GM23338 (cell line): ENCODE results near the gene CPLX1. TPM values are rescaled to one million over a fixed set of nuclear protein-coding genes. Genes with fewer than 3 reads are reported as not detected.

Experiments
- ATAC-seq: fragments of 200-7000 bp; cut with Tn5 transposase; 3 replicates; pipeline ENCODE4 v1.9.1; 2020
- DNase-seq: peaks from one replicate; pipeline ENCODE4 v3.0.0-alpha.2; 2015; ENCODE audit warnings: low spot score
- H2AFZ ChIP-seq: fragments of 200-600 bp; sonication (generic); 2 replicates; pipeline ENCODE4 v1.8.0; 2016; ENCODE audit warnings: antibody characterized with exemption, mild to moderate bottlenecking, moderate library complexity
- H3F3A ChIP-seq: fragments of 200-600 bp; sonication (generic); replicated peaks from 2 replicates; pipeline ENCODE4 v1.8.0; 2017; ENCODE audit warnings: antibody characterized with exemption, mixed run types, low read depth
- H3K27ac ChIP-seq: fragments of 200-600 bp; sonication (generic); 2 replicates; pipeline ENCODE4 v1.6.1; 2016; ENCODE audit warnings: low read depth
- H3K27me3 ChIP-seq: fragments of 200-600 bp; sonication (generic); 2 replicates; pipeline ENCODE4 v1.8.0; 2016; ENCODE audit warnings: mild to moderate bottlenecking, mixed run types, moderate library complexity; ENCODE audit not compliant: insufficient read depth
- H3K36me3 ChIP-seq: fragments of 200-600 bp; sonication (generic); 2 replicates; pipeline ENCODE4 v1.8.0; 2016; ENCODE audit warnings: mild to moderate bottlenecking; ENCODE audit not compliant: insufficient read depth
- H3K4me1 ChIP-seq: fragments of 200-600 bp; sonication (generic); 2 replicates; pipeline ENCODE4 v1.8.0; 2016; ENCODE audit warnings: mild to moderate bottlenecking, moderate library complexity; ENCODE audit not compliant: insufficient read depth
- H3K4me2 ChIP-seq: fragments of 200-600 bp; sonication (generic); 2 replicates; pipeline ENCODE4 v1.7.1; 2017; ENCODE audit warnings: mixed run types
- H3K4me3 ChIP-seq: fragments of 200-600 bp; sonication (generic); 2 replicates; pipeline ENCODE4 v1.6.1; 2016; ENCODE audit warnings: mixed run types
- H3K79me2 ChIP-seq: fragments of 200-600 bp; sonication (generic); replicated peaks from 2 replicates; pipeline ENCODE4 v1.8.0; 2017; ENCODE audit warnings: mild to moderate bottlenecking; ENCODE audit not compliant: insufficient read depth
- H3K9me2 ChIP-seq: fragments of 200-600 bp; sonication (generic); 2 replicates; pipeline ENCODE4 v1.8.0; 2017; ENCODE audit not compliant: insufficient read depth
- H4K20me1 ChIP-seq: fragments of 200-600 bp; sonication (generic); replicated peaks from 2 replicates; pipeline ENCODE4 v1.8.0; 2017; ENCODE audit warnings: mild to moderate bottlenecking; ENCODE audit not compliant: insufficient read depth
- H3K27ac Mint-ChIP-seq: 2 replicates; pipeline ENCODE4 v1.8.0; 2020; ENCODE audit warnings: inconsistent platforms, mild to moderate bottlenecking, moderate library complexity, mixed read lengths
- H3K27me3 Mint-ChIP-seq: 3 replicates; pipeline ENCODE4 v1.8.0; 2022; ENCODE audit warnings: low read depth, mild to moderate bottlenecking, moderate library complexity, mixed read lengths, inconsistent platforms; ENCODE audit not compliant: insufficient read depth, poor library complexity
- H3K36me3 Mint-ChIP-seq: 3 replicates; pipeline ENCODE4 v1.8.0; 2021; ENCODE audit warnings: low read depth, mild to moderate bottlenecking, inconsistent platforms, moderate library complexity, mixed read lengths
- H3K4me1 Mint-ChIP-seq: 3 replicates; pipeline ENCODE4 v1.8.0; 2020; ENCODE audit warnings: mild to moderate bottlenecking, inconsistent platforms, mixed read lengths
- H3K4me3 Mint-ChIP-seq: 3 replicates; pipeline ENCODE4 v1.8.0; 2021; ENCODE audit warnings: moderate library complexity, mild to moderate bottlenecking, inconsistent platforms, mixed read lengths
- H3K9me3 Mint-ChIP-seq: 3 replicates; pipeline ENCODE4 v1.8.0; 2020; ENCODE audit warnings: moderate library complexity, mild to moderate bottlenecking, inconsistent platforms, mixed read lengths
- CTCF ChIP-seq, 2 experiments: fragments of 200-600 bp in 1 of 2; sonication (generic) in 1 of 2; conservative IDR thresholded peaks; 2 replicates each; pipeline versions ENCODE4 v1.5.1 to v1.6.1; 2016 to 2017; ENCODE audit warnings: antibody characterized with exemption in 2 of 2, low read depth in 2 of 2, mild to moderate bottlenecking in 2 of 2, moderate library complexity in 1 of 2
- ETS1 ChIP-seq: IDR thresholded peaks from 2 replicates; pipeline ENCODE4 v1.6.1; 2016; ENCODE audit warnings: antibody characterized with exemption
- EZH2phosphoT487 ChIP-seq: fragments of 200-600 bp; sonication (generic); IDR thresholded peaks from one replicate; pipeline ENCODE4 v1.8.1; 2018; ENCODE audit warnings: antibody characterized with exemption; ENCODE audit not compliant: unreplicated experiment
- NANOG ChIP-seq: IDR thresholded peaks from 2 replicates; pipeline ENCODE4 v1.6.1; 2016; ENCODE audit warnings: antibody characterized with exemption, borderline replicate concordance
- POLR2AphosphoS5 ChIP-seq: IDR thresholded peaks from 2 replicates; pipeline ENCODE4 v1.6.1; 2016; ENCODE audit warnings: antibody characterized with exemption, low read depth
- STAT1 ChIP-seq: IDR thresholded peaks from one replicate; pipeline ENCODE4 v1.6.1; 2016; ENCODE audit warnings: antibody characterized with exemption; ENCODE audit not compliant: unreplicated experiment
- ZNF114 ChIP-seq: fragments of 250-450 bp; sonication (Bioruptor Pico); IDR thresholded peaks from 2 replicates; pipeline ENCODE4 v1.5.0; 2020; ENCODE audit warnings: mild to moderate bottlenecking, moderate library complexity
- ZNF462 ChIP-seq: fragments of 250-450 bp; sonication (Bioruptor Pico); IDR thresholded peaks from 2 replicates; pipeline ENCODE4 v1.5.0; 2020; ENCODE audit warnings: mild to moderate bottlenecking, moderate library complexity
- polyA plus RNA-seq: library from polyadenylated mRNA; unstranded; fragments of >200 nt; fragmentation: Nextera tagmentation; extraction: Ambion mirVana; gene quantifications from 2 replicates; pipeline ENCODE4 v1.2.1, GENCODE V29; 2016
- total RNA-seq: library from RNA; depleted of rRNA; stranded (reverse); fragments of >200 nt; shearing (Covaris generic); gene quantifications from 2 replicates; pipeline ENCODE4 v1.2.3, GENCODE V29; 2014

The CPLX1 gene
- total and polyA plus RNA-seq, 2 experiments from 2014 or later = 0.86 to 0.97 TPM

DNA sequence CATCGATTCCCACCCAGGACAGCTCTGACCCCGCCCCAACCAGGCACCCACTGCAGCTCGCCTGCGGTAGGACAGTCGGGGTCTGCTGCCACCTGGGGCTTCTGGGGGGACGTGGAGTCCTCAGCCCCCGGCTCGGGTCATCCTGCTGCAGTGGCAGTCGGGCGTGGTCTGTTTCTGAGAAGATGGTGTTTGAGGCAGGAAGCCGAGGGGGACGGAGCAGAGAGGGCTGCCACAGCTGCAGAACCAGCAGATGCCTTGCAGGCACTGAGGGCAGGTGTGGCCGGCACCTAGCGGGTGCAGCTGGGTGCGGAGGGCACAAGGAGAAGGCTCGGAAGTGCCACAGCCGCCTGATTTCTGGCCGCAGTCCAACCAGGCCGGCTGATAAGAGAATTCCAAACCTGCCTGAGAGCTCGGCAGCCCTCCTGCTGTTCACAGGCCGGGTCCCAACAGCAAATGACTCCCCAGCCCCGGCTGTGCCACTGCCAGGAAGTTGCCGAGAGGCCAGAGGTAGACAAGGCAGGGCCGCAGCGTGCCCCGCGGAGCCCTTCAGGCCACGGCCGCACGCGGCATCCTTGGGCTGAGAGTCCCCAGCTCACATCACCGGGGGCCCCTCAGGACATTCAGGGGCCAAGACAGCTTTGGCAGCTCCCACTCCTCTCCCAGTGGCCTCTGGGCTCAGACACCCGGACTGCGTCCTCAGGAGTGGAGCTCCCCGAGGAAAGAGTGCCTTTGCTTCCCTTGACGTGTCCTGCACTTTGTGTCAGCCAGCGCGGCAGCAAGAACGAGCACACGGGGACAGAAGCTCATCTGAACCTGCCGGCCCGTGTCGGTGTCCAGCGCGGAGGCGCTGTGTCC lies 9.4 kb upstream of the CPLX1 start:
- Histone ChIP-seq H3K4me1 (no peaks in the 10 kb centered on the region), H3K36me3 (no peaks in the 10 kb centered on the region), H3K79me2 (no peaks in the 10 kb centered on the region), H3K4me3 (no peak overlapping the region), H3K27ac (no peak overlapping the region), H3K9me2 (no peaks in the 10 kb centered on the region), H3F3A (no peaks in the 10 kb centered on the region), H2AFZ (no peak overlapping the region), H3K4me2 (no peak overlapping the region), H4K20me1 (no peaks in the 10 kb centered on the region), H3K27me3 (no peaks in the 10 kb centered on the region)
- DNase-seq = no peak
- H3K4me3 Mint-ChIP-seq = no peak overlapping the region
- no peaks in the 10 kb centered on the region for H3K4me1 Mint-ChIP-seq
- no peak for TF ChIP-seq ZNF114 (CRISPR knock-in tag)
- TF ChIP-seq STAT1 = no peak
- TF ChIP-seq NANOG = no peak
- peaks cover 5% of the 10 kb centered on the region; the same call in 1 of the 3 replicates for H3K36me3 Mint-ChIP-seq
- H3K27me3 Mint-ChIP-seq = peaks cover 5% of the 10 kb centered on the region
- peaks cover 15% of the 10 kb centered on the region for H3K9me3 Mint-ChIP-seq
- no peak for ATAC-seq
- H3K27ac Mint-ChIP-seq = no peak overlapping the region

GRCh38 chr4:834368-835147 lies 8.6 kb upstream of the CPLX1 start:
- no peaks in the 10 kb centered on the region for H3K9me2 ChIP-seq
- H3K4me1 ChIP-seq = no peaks in the 10 kb centered on the region
- H3K27me3 ChIP-seq = no peaks in the 10 kb centered on the region
- no peaks in the 10 kb centered on the region for H3K79me2 ChIP-seq
- Mint-ChIP-seq H3K9me3 (peaks cover 15% of the 10 kb centered on the region), H3K27ac (no peak overlapping the region), H3K27me3 (peaks cover 5% of the 10 kb centered on the region), H3K36me3 (peaks cover 5% of the 10 kb centered on the region; the same call in 1 of the 3 replicates), H3K4me1 (no peaks in the 10 kb centered on the region), H3K4me3 (no peak overlapping the region)
- H3K36me3 ChIP-seq = no peaks in the 10 kb centered on the region
- no peak overlapping the region for H2AFZ ChIP-seq
- H3F3A ChIP-seq = no peaks in the 10 kb centered on the region
- H3K4me2 ChIP-seq = no peak overlapping the region
- DNase-seq (no peak), ATAC-seq (no peak)
- H4K20me1 ChIP-seq = no peaks in the 10 kb centered on the region
- H3K4me3 ChIP-seq = no peak overlapping the region
- H3K27ac ChIP-seq = no peak overlapping the region
- TF ChIP-seq ETS1 (no peak), NANOG (no peak), ZNF462 (CRISPR knock-in tag) (no peak), EZH2phosphoT487 (no peak), POLR2AphosphoS5 (no peak), CTCF (conservative IDR thresholded peaks at IDR 0.05; ENCODE audit: low read depth in 2 of 2) (no peak)
